ENCODE measurements around the gene RERG.

RERG gene

GRCh38 chr12:15222219-15222618 lies 1.0 kb upstream of the RERG start:
- no peak for FAIRE-seq
- DNase-seq (ENCODE audit: extremely low spot score, insufficient read length, low read depth): no peak

GRCh38 chr12:15220451-15220850 lies 766 bp downstream of the RERG start:
- DNase-seq (ENCODE audit: extremely low spot score, insufficient read length, low read depth) (no peak), FAIRE-seq (no peak)

GRCh38 chr12:15218794-15219193 lies 2.4 kb downstream of the RERG start:
- DNase-seq (ENCODE audit: extremely low spot score, insufficient read length, low read depth): no peak
- FAIRE-seq: no peak

- no peak for DNase-seq (ENCODE audit: extremely low spot score, insufficient read length, low read depth)
- FAIRE-seq: no peak
These were observed 5.0 kb downstream of the RERG start for GRCh38 chr12:15216036-15216889.

- DNase-seq (ENCODE audit: extremely low spot score, insufficient read length, low read depth) (no peak), FAIRE-seq (no peak)
These were observed 6.2 kb downstream of the RERG start for GRCh38 chr12:15214851-15215601.

- DNase-seq (ENCODE audit: extremely low spot score, insufficient read length, low read depth): no peak
- FAIRE-seq: no peak
These were observed 8.3 kb downstream of the RERG start for GRCh38 chr12:15212930-15213329.

GRCh38 chr12:15209782-15210181 lies 11.4 kb downstream of the RERG start:
- FAIRE-seq (no peak), DNase-seq (ENCODE audit: extremely low spot score, insufficient read length, low read depth) (no peak)

- DNase-seq (ENCODE audit: extremely low spot score, insufficient read length, low read depth): no peak
- no peak for FAIRE-seq
These were observed 12.2 kb downstream of the RERG start for GRCh38 chr12:15208871-15209656.

GRCh38 chr12:15208140-15208539 lies 13.1 kb downstream of the RERG start:
- DNase-seq (ENCODE audit: extremely low spot score, insufficient read length, low read depth) (no peak), FAIRE-seq (no peak)

- DNase-seq (ENCODE audit: extremely low spot score, insufficient read length, low read depth) (no peak), FAIRE-seq (no peak)
These were observed 14.3 kb downstream of the RERG start for GRCh38 chr12:15206831-15207389.

- FAIRE-seq (no peak), DNase-seq (ENCODE audit: extremely low spot score, insufficient read length, low read depth) (no peak)
These were observed 14.9 kb downstream of the RERG start for GRCh38 chr12:15206338-15206737.

- no peak for FAIRE-seq
- DNase-seq (ENCODE audit: extremely low spot score, insufficient read length, low read depth): no peak
These were observed 15.7 kb downstream of the RERG start for GRCh38 chr12:15205341-15206010.

GRCh38 chr12:15201456-15201855 lies 19.8 kb downstream of the RERG start:
- no peak for FAIRE-seq

GRCh38 chr12:15201056-15201455 lies 20.2 kb downstream of the RERG start:
- FAIRE-seq (no peak), DNase-seq (ENCODE audit: extremely low spot score, insufficient read length, low read depth) (no peak)

More at GRCh38 chr12:15201456-15201855, 19.8 kb downstream of the RERG start:
- DNase-seq (ENCODE audit: extremely low spot score, insufficient read length, low read depth): no peak

GRCh38 chr12:15200641-15201040 lies 20.6 kb downstream of the RERG start:
- no peak for DNase-seq (ENCODE audit: extremely low spot score, insufficient read length, low read depth)
- no peak for FAIRE-seq

GRCh38 chr12:15199930-15200329 lies 21.3 kb downstream of the RERG start:
- no peak for FAIRE-seq

GRCh38 chr12:15196678-15197505 lies 24.3 kb downstream of the RERG start:
- FAIRE-seq (no peak), DNase-seq (ENCODE audit: extremely low spot score, insufficient read length, low read depth) (no peak)

More at GRCh38 chr12:15199930-15200329, 21.3 kb downstream of the RERG start:
- DNase-seq (ENCODE audit: extremely low spot score, insufficient read length, low read depth): no peak

GRCh38 chr12:15196221-15196620 lies 25.0 kb downstream of the RERG start:
- FAIRE-seq (no peak), DNase-seq (ENCODE audit: extremely low spot score, insufficient read length, low read depth) (no peak)
